Germinal center (tissue), 1 donor: ENCODE measurements around the gene ARID5B.

Experiments used
- DNase-seq: peaks from one replicate; pipeline ENCODE4 v3.0.0; 2012; ENCODE audit warnings: mixed read lengths, low spot score

ARID5B gene

GRCh38 chr10:62103857-62104256 lies 202.4 kb downstream of the ARID5B start:
- no peak for DNase-seq

DNA sequence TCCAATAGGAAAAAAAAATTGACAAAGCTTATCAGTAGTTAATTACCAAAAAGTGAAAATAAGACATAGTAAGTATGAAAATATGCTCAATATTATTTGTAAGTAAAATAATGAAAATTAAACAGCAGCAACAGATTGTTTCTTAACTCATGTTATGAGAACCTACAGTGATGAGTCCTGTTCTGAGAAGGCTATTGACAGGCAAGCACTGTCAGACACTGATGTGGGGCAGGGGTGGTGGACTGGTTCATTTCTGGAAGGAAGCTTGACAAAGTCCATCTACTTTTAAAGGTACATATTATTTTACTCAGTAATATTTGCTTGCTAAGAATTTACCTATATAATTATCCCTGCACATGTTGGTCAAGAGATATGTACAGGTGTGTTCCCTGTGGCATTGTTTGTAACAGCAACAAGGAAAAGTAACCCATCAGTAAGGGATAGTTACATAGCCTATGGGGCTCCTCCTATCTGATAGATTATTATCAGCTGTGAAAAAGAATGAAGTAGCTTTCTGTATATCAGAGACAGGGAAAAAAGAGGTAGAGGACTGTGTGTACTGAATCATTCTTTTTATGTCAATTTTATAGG lies 205.5 kb downstream of the ARID5B start:
- no peak for DNase-seq

DNA sequence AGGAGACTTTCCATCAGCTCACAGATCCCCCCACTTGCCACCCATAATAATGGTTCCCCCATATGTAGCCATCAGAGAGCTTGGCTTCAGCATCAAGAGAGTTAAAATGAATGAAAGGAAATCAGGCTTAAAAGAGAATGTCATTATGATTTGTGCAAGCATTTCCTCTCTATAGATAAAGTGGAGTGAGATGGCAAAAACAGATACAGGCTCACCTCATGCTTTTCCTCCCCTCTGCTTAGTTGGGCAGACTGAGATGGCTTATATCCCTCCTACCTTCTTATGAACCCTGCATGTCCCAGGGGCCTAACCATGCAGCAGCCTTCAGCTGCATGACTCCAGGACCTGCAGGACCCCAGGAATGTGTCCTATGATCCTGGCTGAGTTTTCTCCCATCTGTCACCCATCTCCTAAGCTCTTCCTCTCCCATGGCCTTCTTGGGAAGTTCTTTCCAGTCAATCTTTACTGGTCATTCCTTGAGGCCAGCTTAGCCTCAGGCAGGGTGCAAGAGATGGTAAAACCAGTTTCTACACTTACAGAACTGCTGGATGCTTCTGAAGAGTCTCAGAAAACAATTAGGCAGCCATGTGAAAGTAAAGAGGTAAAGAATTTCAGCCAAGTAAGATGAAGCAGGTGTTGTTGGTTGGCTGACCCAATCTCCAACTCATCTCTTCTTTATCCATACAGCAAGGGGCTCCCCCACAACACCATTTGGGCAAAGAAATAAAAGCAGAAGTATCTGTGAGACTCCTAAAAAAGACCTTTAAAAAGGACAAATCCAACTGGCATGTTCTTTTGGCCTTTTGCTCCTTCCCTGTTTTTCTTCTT lies 207.5 kb downstream of the ARID5B start:
- peak; percentile 16 for DNase-seq

DNA sequence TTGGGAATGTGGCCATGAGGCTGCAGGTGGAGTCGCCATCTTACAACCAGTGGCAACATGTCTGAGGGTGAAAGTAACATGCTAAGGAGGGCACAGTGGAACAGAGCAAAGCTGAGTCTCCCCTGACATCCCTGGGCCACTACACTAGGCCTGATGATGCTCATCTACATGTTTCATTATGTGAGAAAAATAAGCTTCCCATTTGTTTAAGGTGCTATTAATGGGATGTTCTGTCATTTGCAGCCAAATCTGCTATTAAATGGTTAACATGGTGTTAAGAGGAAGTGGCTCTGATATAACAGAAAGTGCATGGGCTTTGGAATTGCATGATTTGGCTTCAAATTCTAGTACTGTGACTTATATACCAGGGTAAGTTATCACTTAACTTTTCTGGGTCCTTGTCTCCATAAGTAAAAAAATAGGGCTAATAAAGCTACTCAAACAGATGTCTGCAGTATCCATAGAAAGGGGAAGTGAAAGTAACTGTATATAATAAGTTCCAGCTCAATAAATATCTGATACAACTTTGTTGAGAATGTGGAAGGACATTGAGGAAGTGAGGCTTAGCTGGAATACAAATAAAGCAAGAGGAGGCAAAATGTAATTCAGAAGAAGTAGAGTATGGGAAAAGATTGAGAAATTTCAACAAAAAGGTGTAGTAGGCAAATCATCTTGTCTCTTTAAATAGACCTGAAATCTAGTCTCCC lies 208.2 kb downstream of the ARID5B start:
- peak; percentile 57 for DNase-seq

DNA sequence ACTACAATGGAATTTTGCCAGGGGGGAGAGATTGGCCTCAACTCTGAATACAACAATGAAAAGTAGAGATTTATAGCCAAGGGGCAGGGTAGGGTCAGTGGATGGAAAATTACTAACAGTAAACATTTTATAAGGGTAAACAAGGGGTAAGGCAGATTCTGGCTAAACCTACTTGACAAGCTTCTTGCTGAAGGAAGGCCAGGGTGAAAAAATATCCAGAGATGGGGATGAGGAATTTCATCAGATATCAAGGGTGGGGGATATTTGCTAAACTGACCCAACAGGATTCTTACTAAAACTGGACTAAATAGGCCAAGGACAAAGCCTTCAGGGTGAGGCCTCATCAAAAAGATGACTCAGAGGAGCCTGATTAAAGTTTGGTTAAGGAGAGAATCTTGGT lies 210.8 kb downstream of the ARID5B start:
- no peak for DNase-seq

- DNase-seq, result no peak
These were observed 211.5 kb downstream of the ARID5B start for GRCh38 chr10:62112963-62113362.

DNA sequence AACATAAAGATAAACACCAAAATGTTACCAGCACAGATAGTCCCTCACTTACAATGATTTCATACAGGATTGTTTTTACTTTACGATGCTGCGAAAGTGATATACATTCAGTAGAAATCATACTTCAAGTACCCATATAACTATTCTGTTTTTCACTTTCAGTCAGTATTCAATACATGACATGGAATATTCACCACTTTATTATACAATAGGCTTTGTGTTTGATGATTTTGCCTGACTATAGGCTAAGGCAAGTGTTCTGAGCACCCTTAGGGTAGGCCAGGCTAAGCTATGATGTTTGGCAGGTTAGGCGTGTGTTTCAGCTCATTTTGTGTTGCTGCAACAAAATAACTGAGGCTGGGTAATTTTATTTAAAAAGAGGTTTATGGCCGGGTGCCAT lies 212.2 kb downstream of the ARID5B start:
- no peak for DNase-seq

DNA sequence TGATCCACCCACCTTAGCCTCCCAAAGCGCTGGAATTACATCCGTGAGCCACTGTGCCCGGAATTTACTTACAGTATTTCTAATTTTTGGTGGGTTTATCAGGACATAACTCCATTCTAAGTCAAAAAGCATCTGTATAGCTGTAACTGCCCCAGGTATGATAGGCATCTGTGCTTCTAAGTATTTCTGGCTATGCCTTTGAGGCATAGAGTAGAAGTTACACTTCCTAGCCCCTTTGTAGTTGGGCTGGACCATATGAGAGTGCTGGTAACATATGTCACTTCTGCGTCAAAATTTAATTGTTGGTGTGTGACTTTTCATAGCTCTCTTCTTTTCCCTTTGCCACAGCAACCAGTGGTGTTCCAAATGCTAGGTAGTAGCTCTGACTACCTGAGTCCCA lies 213.8 kb downstream of the ARID5B start:
- no peak for DNase-seq

- no peak for DNase-seq
These were observed 214.3 kb downstream of the ARID5B start for GRCh38 chr10:62115842-62116241.

DNA sequence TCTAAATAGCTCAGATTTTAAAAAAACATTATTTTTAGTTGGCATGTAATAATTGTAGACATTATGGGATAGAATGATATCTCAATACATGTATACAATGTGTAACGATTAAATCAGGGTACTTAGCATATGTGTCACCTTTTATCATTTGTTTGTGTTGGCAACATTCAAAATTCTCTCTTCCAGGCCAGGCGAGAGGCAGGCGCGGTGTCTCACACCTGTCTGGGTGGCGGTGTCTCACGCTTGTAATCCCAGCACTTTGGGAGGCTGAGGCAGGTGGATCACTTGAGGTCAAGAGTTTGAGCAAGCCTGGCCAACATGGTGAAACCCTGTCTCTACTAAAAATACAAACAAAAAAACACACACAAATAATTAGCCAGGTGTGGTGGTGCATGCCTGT lies 215.4 kb downstream of the ARID5B start:
- no peak for DNase-seq

DNA sequence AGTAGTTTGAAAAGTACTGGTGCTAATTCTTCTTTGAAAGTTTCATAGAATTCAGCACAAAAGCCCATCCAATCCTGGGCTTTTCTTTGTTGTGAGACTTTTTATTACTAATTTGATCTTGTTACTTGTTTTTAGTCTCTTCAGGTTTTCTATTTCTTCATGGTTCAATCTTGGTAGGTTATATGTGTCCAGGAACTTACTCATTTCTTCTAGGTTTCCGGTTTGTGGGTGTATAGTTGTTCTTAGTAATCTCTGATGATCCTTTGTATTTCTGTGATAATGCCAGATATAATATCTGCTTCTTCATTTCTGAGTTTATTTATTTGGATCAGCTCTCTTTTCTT lies 219.7 kb downstream of the ARID5B start:
- no peak for DNase-seq

DNA sequence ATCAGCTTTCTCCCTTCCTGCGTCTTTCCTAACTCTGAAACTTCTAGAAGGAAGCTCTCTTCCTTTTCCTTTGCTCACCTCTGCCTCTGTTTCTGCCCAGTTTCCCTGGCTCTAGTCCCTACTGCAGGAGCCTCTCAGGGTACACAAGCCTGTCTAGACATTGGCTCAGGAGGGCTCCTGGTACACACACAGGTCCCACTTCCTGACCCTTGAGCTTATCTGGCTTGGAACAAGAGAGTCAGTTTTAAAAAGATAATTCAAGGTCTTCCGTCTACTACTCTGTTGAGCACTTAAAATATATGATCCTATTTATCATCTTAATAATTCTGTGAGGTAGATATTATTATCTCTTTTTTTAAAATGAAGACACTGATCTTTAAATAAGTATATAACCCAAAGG lies 226.5 kb downstream of the ARID5B start:
- no peak for DNase-seq

GRCh38 chr10:62130948-62131347 lies 229.4 kb downstream of the ARID5B start:
- DNase-seq, result no peak

GRCh38 chr10:62131724-62132123 lies 230.2 kb downstream of the ARID5B start:
- no peak for DNase-seq

DNA sequence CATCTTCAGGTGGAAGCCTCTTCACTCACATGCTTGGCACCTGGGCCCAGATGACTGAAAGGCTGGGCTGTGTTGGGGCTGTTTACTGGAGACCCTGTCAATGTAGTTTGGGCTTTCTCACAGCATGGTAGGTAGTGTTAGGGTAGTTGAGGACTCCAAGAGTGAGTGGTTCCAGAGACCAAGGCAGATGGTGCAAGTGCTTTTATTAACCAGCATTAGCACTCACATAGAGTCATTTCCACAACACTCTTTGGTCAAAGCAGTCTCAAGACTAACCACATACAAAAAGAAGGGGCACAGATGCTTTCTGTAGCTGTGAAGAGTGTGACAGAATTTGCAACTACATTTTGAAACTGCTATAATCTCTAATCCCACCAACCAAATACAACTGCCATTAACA lies 232.1 kb downstream of the ARID5B start:
- DNase-seq, result no peak

DNA sequence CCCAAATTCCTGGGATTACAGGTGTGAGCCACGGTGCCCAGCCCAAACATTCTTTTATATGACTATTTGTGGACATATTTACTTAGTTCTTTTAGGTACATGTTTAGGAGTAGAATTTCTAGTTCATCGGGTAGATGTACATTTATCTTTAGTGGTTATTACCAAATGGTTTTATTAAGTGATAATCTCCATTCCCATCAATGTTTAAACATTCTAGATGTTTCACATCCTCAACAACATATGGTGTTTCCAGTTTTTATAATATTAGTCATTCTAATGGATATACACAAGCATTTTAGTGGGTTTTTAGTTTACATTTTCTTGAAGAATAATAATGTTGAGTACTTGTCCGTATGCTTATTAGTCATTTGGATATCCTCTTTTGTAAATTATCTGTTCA lies 235.4 kb downstream of the ARID5B start:
- no peak for DNase-seq
